ENCODE measurements around the gene ZNF892. TPM values are rescaled to one million over a fixed set of nuclear protein-coding genes. Genes with fewer than 3 reads are reported as not detected.

The ZNF892 gene
- total and polyA plus RNA-seq, 9 of the 15 experiments (the other 6 are each of a cell fraction or from before 2014, with no cell fraction given) = 0.07 to 0.13 (median 0.09) TPM; not detected in 6

- TF ChIP-seq ZBTB49 (CRISPR knock-in tag; IDR thresholded peaks at IDR 0.05; ENCODE audit: borderline replicate concordance) = no peak
- TF ChIP-seq, protein P1, sequence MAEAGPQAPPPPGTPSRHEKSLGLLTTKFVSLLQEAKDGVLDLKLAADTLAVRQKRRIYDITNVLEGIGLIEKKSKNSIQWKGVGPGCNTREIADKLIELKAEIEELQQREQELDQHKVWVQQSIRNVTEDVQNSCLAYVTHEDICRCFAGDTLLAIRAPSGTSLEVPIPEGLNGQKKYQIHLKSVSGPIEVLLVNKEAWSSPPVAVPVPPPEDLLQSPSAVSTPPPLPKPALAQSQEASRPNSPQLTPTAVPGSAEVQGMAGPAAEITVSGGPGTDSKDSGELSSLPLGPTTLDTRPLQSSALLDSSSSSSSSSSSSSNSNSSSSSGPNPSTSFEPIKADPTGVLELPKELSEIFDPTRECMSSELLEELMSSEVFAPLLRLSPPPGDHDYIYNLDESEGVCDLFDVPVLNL (CRISPR knock-in tag; IDR thresholded peaks at IDR 0.05; ENCODE audit: low read depth) = no peak
- no peak for TF ChIP-seq ZNF445 (CRISPR knock-in tag; IDR thresholded peaks at IDR 0.05; ENCODE audit: low read depth)
Observed at GRCh38 chr2:95234286-95234785, 27.0 kb downstream of the ZNF892 start (continued).

DNA sequence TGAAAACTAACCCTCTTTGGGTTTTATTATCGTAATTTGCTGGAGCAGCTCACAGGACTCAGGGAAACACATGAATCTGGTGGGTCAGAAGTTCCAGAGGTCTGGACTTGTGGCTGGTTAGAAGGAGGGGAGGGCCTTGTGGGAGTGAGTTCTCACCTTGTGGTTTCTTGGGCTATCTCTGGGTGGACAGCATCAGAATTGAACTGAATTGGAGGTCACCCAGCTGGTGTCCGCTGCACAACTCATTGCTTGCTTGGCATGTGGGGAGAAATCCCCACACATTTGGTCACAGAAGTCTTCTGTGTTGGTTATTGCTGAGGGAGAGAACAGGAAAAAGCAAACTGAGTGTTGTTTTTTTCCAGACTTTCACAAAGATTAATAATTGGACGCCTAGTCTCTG lies 27.5 kb downstream of the ZNF892 start:
- Histone ChIP-seq H3K4me3 (no peak overlapping the region), H3K36me3 (ENCODE audit: control insufficient read depth, insufficient read depth, low read length) (no peaks in the 10 kb centered on the region), H3K9ac (ENCODE audit: insufficient read depth in 1 of 2, low read depth in 2 of 2, low read length in 2 of 2) (no peak overlapping the region), H3K79me2 (ENCODE audit: control insufficient read depth, insufficient read depth, low read length) (no peaks in the 10 kb centered on the region), H3K4me2 (ENCODE audit: insufficient read depth, low read length) (no peak overlapping the region), H3K4me1 (replicated peaks in 1 of 2; ENCODE audit: control insufficient read depth in 2 of 2, insufficient read depth in 2 of 2, low read length in 2 of 2) (no peaks in the 10 kb centered on the region), H3K9me3 (replicated peaks; ENCODE audit: control insufficient read depth, insufficient read depth, low read depth, low read length) (no peaks in the 10 kb centered on the region), H3K27ac (ENCODE audit: extremely low read depth, low read depth, low read length) (no peak overlapping the region), H2AFZ (ENCODE audit: low read depth, low read length) (no peak overlapping the region), H3K27me3 (ENCODE audit: control insufficient read depth in 2 of 2, insufficient read depth in 2 of 2, low read length in 2 of 2) (peaks cover 0 to 8% of the 10 kb centered on the region in 2 experiments; a peak in 3 of 5 replicates), H3K9me1 (ENCODE audit: control insufficient read depth, insufficient read depth, low read length) (no peaks in the 10 kb centered on the region), H4K20me1 (replicated peaks; ENCODE audit: control insufficient read depth, insufficient read depth, low read length) (no peaks in the 10 kb centered on the region)
- in situ Hi-C loops (cut with MboI) = no loop called here
- BruUV-seq (replicated peaks) = no TSS peak
- DNase-seq (ENCODE audit: extremely low read depth in 1 of 4, low spot score in 3 of 4) (no peak), FAIRE-seq (no peak), ATAC-seq (no peak)
- intact Hi-C loops (cut with micrococcal nuclease) = no loop called here
- POLR2A ChIA-PET = no interaction called here
- CTCF ChIA-PET (ENCODE audit: low intra/inter-chr PET ratio) = interaction anchor here (0.7 kb wide), 1 partner anchor 55 kb away, joined by 3 read pairs; no protein-coding TSS in a partner anchor
- WGBS (ENCODE audit: insufficient coverage, low coverage, missing lambda C conversion rate) = 0% methylated on average over 3 of the region's 3 CpGs
- no peak for TF ChIP-seq MEF2D (tag; conservative IDR thresholded peaks at IDR 0.05; ENCODE audit: low read depth)
- TF ChIP-seq TARDBP (IDR thresholded peaks at IDR 0.05) = no peak
- no peak for TF ChIP-seq U2AF2 (optimal IDR thresholded peaks at IDR 0.05; ENCODE audit: low read depth, low read length)
- no peak for TF ChIP-seq ZFPM2 (CRISPR knock-in tag; IDR thresholded peaks at IDR 0.05)
- no peak for TF ChIP-seq EHMT2 (IDR thresholded peaks at IDR 0.05)
- TF ChIP-seq MTA1 (IDR thresholded peaks at IDR 0.05; ENCODE audit: borderline replicate concordance) = no peak
- no peak for TF ChIP-seq SNRNP70 (optimal IDR thresholded peaks at IDR 0.05; ENCODE audit: low read depth, low read length)
- TF ChIP-seq ZNF12 (CRISPR knock-in tag; IDR thresholded peaks at IDR 0.05) = no peak
- TF ChIP-seq ARID1B (IDR thresholded peaks at IDR 0.05) = no peak
- no peak for TF ChIP-seq THAP12 (CRISPR knock-in tag; IDR thresholded peaks at IDR 0.05)
- no peak for TF ChIP-seq CBX8 (IDR thresholded peaks at IDR 0.05; ENCODE audit: borderline replicate concordance, extremely low read depth, low read depth, low read length, poor library complexity, severe bottlenecking)
- no peak for TF ChIP-seq HNRNPL (IDR thresholded peaks at IDR 0.05; ENCODE audit: low read depth, low read length)
- no peak for TF ChIP-seq ZNF695 (CRISPR knock-in tag; IDR thresholded peaks at IDR 0.05)
- TF ChIP-seq GABPB1 (CRISPR knock-in tag; IDR thresholded peaks at IDR 0.05) = no peak

All from K562 (cell line).